HEK293T (cell line): ENCODE results near the gene GZMM.

ENCODE experiments used
- ARNT ChIP-seq: fragments of 450-650 bp; IDR thresholded peaks from 2 replicates; pipeline ENCODE4 v1.6.1; 2017; ENCODE audit warnings: mild to moderate bottlenecking
- BHLHE40 ChIP-seq: fragments of 450-650 bp; IDR thresholded peaks from 2 replicates; pipeline ENCODE4 v1.6.1; 2016; ENCODE audit warnings: mild to moderate bottlenecking, moderate library complexity, borderline replicate concordance
- CTBP1 ChIP-seq: fragments of 450-650 bp; IDR thresholded peaks from 2 replicates; pipeline ENCODE4 v1.6.1; 2016; ENCODE audit warnings: borderline replicate concordance
- ELF4 ChIP-seq: fragments of 450-650 bp; IDR thresholded peaks from 2 replicates; pipeline ENCODE4 v1.6.1; 2017; ENCODE audit warnings: antibody characterized with exemption
- FOXA1 ChIP-seq: fragments of 450-650 bp; IDR thresholded peaks from 2 replicates; pipeline ENCODE4 v1.6.1; 2016; ENCODE audit warnings: mild to moderate bottlenecking
- FOXK2 ChIP-seq: fragments of 450-650 bp; IDR thresholded peaks from 2 replicates; pipeline ENCODE4 v1.6.1; 2016; ENCODE audit warnings: mild to moderate bottlenecking
- FOXM1 ChIP-seq: fragments of 450-650 bp; IDR thresholded peaks from 2 replicates; pipeline ENCODE4 v1.6.1; 2017; ENCODE audit warnings: mild to moderate bottlenecking, borderline replicate concordance
- HDGF ChIP-seq: fragments of 450-650 bp; IDR thresholded peaks from 2 replicates; pipeline ENCODE4 v1.6.1; 2017; ENCODE audit warnings: antibody characterized with exemption, borderline replicate concordance
- L3MBTL2 ChIP-seq: fragments of 450-650 bp; conservative IDR thresholded peaks from 2 replicates; pipeline ENCODE4 v1.6.1; 2016; ENCODE audit warnings: mild to moderate bottlenecking
- NFRKB ChIP-seq: fragments of 450-650 bp; IDR thresholded peaks from 2 replicates; pipeline ENCODE4 v1.6.1; 2016; ENCODE audit warnings: mild to moderate bottlenecking, moderate library complexity
- PKNOX1 ChIP-seq: fragments of 450-650 bp; IDR thresholded peaks from 2 replicates; pipeline ENCODE4 v1.6.1; 2016
- SP1 ChIP-seq: fragments of 450-650 bp; IDR thresholded peaks from 2 replicates; pipeline ENCODE4 v1.6.1; 2017
- SUZ12 ChIP-seq: fragments of 450-650 bp; IDR thresholded peaks from 2 replicates; pipeline ENCODE4 v1.6.1; 2016; ENCODE audit warnings: mild to moderate bottlenecking
- TARDBP ChIP-seq: fragments of 450-650 bp; IDR thresholded peaks from 2 replicates; pipeline ENCODE4 v1.6.1; 2016

GRCh38 chr19:588093-588740 is 44.4 kb downstream of the GZMM start:
- no peak for TF ChIP-seq ARNT
- no peak for TF ChIP-seq TARDBP
- TF ChIP-seq SP1: no peak
- TF ChIP-seq PKNOX1: no peak
- TF ChIP-seq SUZ12: no peak
- no peak for TF ChIP-seq FOXK2
- no peak for TF ChIP-seq L3MBTL2
- no peak for TF ChIP-seq NFRKB
- TF ChIP-seq FOXA1: no peak
- TF ChIP-seq CTBP1: peak; percentile 11; the same call in 1 of the 2 replicates
- TF ChIP-seq BHLHE40: no peak
- TF ChIP-seq FOXM1: no peak
- no peak for TF ChIP-seq ELF4
- TF ChIP-seq HDGF: no peak
